ENCODE data around the gene JADE1.

JADE1 gene

DNA sequence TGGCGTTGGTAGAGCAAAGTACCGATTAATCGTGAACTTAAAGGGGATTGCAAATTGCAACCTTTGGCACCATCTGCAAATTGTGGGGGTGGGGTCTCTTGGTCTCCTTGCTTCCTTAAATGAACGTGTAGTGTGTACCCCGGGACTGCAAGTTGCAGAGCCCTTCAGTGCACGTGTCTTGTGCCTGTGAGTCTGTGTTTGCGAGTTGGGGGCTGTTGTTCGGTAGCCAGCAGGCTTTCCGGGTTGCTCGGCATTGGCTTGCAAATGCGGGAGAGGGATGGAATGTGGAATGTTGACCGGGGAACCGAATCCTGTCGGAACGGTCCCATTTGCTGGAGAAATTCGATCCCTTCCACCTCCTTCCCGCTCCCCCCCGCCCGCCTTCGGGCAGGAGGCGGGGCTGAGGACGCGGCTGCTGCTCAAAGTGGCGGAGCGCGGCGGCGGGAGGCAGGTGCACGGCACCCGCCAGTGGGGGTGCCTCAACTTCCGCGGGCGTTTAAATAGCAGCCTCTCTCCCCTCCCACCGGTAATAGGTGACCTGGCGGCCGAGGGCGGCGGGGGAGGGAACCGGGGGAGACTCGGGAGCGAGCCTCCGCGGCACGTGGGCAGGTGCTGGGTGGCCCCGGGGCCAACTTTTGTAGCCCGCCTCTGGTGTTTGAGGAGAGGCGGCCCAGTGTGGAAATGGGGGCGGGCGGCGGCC is 1.5 kb downstream of the JADE1 start:
- peak; percentile 94 for DNase-seq (ENCODE audit: low spot score)

- peak; percentile 94 for DNase-seq (ENCODE audit: low spot score)
Observed at GRCh38 chr4:128811571-128812441, 2.3 kb downstream of the JADE1 start.

DNA sequence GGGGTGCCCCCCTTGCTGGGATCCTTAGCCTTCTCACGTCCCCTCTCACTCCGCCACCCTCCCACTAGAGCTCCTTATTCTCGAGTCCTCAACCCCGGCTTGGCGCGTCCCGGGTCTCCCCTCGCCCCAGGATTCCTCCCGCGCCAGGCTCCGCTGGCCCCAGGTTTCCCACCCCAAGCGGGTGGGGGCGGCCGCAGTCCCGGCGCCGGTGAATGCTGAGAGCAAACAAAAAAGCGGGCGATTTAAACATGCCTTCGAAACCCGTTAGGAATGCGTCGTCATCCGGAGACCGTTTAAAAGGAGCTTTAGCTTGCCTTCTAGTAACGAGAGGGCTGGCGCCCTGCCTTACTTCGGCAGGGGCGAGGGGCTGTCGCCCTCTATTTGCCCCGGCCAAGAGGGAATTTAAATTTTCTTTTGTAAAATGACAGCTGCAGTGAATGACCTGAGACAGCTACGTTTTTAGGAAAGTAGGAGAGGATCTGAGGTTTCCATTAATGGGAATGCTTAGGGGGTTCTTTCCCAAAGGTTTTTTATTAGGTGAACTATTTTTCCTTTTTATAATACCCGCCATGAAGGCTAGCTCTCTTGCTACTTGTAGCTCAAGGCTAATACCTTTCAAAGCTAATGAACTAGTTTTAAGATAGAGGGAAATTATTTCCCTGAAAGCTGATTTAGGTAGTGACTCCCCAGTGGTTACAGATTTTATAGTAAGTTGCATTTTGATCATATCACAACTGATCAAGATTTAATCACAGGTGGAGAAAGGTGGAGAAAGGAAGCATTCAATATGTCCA is 3.1 kb downstream of the JADE1 start:
- DNase-seq (ENCODE audit: low spot score): peak; percentile 83

DNA sequence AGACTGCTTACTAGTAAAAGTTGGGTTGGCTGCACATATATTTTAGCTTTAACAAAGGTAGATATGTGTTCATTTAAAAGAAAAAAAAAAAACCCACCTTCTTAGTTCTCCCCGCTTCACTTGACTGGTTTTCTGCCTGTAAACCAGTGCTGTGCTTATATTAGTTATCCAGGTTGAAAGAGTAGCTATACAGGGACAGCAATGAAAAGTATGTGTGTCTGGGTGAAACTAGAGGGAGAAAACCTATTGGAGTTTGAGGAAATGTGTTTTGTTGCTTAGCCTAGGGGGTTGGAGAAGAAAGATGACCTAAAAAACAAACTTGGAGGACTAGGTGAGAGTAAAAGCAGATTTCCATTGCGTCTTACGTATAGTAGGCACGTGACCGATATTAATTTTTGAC is 4.5 kb downstream of the JADE1 start:
- DNase-seq (ENCODE audit: low spot score): no peak

DNA sequence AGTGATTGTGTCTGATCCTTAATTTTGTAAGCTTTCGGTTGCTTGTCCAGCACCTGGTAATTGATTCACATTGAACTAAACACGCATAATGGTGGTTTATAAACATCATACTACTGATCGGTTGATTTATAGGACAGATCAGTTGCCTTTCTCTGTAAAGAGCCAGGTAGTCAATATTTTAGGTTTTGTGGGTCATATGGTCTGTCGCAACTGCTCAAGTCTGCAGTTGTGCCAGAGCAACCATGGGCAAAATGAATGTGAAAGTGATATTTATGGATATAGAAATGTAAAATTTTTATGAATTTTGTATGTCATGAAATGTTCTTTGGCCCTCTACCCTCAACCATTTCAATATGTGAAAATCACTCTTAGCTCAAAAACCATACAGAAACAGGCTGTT is 8.9 kb downstream of the JADE1 start:
- no peak for DNase-seq (ENCODE audit: low spot score)

DNA sequence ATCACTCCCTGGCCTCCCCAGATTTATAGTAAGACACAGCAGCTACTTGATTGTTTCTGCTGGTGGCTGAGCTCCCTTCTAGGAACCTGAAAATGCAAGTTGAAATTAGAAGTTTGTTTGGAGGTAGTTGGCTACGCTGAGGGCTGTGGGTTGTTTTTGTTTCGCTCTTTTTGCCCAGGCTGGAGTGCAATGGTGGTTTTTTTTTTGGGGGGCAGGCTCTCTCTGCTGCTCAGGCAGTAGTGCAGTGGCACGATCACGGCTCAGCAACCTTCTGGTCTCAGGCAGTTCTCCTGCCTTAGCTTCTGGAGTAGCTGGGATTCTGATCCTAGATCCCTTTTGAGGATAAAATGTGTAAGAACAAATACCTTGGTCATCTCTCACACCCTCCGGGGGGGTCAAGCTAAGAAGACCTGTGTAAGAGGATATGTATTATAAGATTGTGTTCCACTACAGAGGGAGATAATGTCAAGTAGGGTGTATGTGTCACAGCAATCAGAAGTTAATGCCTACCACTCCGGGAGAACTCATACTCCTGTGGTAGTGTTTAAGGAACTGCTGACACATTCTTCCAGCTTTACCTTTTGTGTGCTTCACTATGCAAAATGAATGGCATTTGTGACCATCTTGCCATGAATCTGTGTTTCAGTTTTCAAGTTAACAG is 9.7 kb downstream of the JADE1 start:
- no peak for DNase-seq (ENCODE audit: low spot score)

GRCh38 chr4:128820671-128821070 is 11.2 kb downstream of the JADE1 start:
- no peak for DNase-seq (ENCODE audit: low spot score)

DNA sequence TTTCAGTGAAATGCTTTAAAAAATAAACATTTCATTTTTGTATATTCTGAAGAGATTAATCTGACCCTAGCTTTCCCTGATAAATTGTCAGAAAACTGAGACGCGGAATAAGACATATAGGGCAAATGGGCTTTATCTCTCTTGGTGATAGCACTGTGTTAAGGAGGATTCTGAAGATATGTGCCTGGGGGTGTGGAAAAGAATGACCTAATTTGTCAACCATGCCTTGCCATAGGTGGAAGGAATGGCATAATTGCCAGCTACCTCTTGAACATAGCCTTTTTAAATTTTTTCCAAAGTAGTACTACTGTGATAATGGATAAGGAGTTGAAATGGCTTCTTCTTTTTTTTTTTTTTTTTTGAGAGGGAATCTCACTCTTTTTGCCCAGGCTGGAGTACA is 11.7 kb downstream of the JADE1 start:
- DNase-seq (ENCODE audit: low spot score): no peak

DNA sequence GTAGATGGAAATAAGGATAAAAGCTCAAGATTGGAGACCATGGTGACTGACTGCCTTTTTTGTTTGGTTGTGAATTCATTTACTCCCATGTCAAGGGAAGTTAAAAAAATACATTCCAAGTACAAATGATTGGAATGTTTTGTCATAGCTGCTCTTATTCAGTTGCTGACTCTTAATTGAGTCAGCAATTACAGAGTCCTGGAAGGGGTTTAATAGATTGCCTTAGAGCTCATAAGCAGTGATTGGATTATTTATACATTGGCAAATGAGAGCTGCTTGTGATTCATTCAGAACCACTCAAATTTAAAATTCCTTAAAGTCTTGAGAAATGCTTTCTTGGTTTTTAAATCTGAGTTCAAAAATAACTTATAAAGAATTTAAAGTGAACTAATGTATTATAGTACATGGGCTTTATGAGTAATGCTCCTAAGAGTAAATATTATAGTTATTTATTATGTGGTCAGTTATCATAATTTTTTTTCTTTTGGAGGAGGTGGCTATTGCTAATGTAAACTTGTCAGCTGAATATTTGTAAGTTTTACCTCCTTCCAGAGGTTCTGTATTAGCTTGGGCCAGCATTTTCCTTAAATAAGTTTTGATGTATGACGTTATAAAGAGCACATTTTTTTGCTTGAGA is 13.6 kb downstream of the JADE1 start:
- DNase-seq (ENCODE audit: low spot score): no peak

- DNase-seq (ENCODE audit: low spot score): no peak
Observed at GRCh38 chr4:128825226-128825625, 15.7 kb downstream of the JADE1 start.

- DNase-seq (ENCODE audit: low spot score): no peak
Observed at GRCh38 chr4:128827296-128827695, 17.8 kb downstream of the JADE1 start.

GRCh38 chr4:128830906-128831503 is 21.5 kb downstream of the JADE1 start:
- DNase-seq (ENCODE audit: low spot score): no peak

- peak; percentile 62 for DNase-seq (ENCODE audit: low spot score)
Observed at GRCh38 chr4:128831531-128832242, 22.2 kb downstream of the JADE1 start.

GRCh38 chr4:128832243-128832625 is 22.7 kb downstream of the JADE1 start:
- no peak for DNase-seq (ENCODE audit: low spot score)

DNA sequence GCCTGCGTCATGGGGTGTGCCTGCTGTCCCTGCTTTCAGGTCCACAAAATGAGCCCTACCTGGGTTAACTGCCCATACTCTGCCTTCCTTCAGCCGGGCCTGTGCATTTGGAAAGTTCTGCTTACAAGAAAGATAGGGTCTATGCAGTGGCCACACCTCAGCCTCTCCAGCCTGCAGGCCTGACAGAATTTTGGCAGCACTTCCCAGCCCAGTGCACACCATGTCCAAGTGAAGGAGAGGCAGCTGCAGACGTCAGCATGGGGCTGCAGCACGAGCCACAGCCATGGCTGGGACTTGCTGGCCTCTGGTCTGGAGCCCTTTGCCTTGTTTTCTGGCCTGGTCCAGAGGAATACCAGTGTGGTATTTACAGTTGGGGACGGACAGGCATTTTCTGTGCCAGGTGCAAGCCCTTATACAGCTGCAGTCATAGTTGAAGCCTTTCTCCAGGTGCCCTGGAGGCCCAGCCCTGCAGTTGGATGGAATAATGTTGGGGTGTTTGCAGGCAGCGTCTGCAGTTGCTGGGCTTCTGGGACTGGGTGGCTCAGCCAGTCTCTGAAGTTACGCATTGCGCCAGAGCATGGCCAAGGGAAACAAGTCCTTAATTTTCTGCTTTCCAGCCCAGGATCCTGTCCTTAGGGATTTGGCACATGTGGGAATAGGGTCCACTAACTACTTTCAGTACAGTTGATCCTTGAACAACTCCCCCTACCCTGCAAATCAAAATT is 26.2 kb downstream of the JADE1 start:
- no peak for DNase-seq (ENCODE audit: low spot score)

DNA sequence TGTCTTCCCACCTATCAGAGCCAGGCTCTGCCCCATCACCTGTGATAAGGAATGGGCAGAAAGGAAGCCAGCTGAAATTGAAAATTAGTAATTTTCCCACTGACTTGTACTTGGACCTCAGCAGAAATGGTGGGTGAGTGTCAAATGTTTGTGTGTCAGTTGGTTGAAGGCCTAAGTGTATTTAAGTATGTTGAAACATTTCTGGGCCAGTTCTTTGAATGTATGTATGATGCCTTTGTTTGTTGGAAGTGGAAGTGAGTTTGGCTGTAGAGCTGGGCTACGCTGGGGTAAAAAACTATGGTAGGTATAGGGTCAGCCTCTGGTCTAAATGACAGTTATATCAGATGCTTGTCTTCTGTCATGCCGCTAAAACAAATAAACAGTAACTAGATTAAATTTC is 27.7 kb downstream of the JADE1 start:
- no peak for DNase-seq (ENCODE audit: low spot score)

DNA sequence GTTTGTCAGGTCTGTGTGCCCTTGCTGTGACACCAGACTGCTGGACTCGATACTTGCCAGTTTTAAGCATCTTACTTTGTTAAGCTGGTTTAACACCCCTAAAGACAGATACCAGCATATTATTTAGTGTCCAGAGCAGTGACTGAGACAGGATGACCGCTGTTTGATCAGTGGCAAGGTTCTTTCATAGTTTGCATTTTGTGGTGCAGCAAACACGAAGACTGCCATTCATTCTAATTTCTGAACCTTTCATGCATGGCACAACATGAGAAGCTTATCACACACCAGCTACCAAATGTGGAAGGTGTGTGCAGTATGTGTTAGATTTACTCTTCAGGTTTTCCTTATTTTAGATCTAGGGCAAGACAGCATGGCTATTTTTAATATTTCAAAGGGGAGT is 28.2 kb downstream of the JADE1 start:
- no peak for DNase-seq (ENCODE audit: low spot score)

GRCh38 chr4:128840711-128841318 is 31.3 kb downstream of the JADE1 start:
- DNase-seq (ENCODE audit: low spot score): no peak

GRCh38 chr4:128841402-128841801 is 31.9 kb downstream of the JADE1 start:
- DNase-seq (ENCODE audit: low spot score): no peak
